PC-9 (cell line): ENCODE measurements around the gene CBX5.

ENCODE experiments used
- CTCF ChIP-seq: fragments of 200-600 bp; sonication (generic); conservative IDR thresholded peaks from 2 replicates; pipeline ENCODE4 v1.6.1; 2017; ENCODE audit warnings: mixed run types, antibody characterized with exemption, mild to moderate bottlenecking, moderate library complexity
- EZH2 ChIP-seq: fragments of 200-600 bp; sonication (generic); IDR thresholded peaks from 2 replicates; pipeline ENCODE4 v1.8.0; 2017; ENCODE audit warnings: antibody characterized with exemption, low read depth

- TF ChIP-seq CTCF: no peak
- no peak for TF ChIP-seq EZH2
Measured at GRCh38 chr12:54225666-54226065, 54.3 kb downstream of the CBX5 start.
